SU-DHL-6 (cell line): ENCODE results near the gene INPP5K.

ENCODE experiments used
- H2AFZ ChIP-seq: fragments of 200-600 bp; sonication (generic); 2 replicates; pipeline ENCODE4 v1.6.1; 2014; ENCODE audit warnings: low read depth, mild to moderate bottlenecking, moderate library complexity, mixed read lengths, antibody characterized with exemption, low read length; ENCODE audit not compliant: severe bottlenecking
- H3F3A ChIP-seq: fragments of 200-600 bp; shearing (Covaris generic); 2 replicates; pipeline ENCODE4 v1.6.0; 2016; ENCODE audit warnings: antibody characterized with exemption, mild to moderate bottlenecking; ENCODE audit not compliant: insufficient read depth
- H3K27ac ChIP-seq: fragments of 200-600 bp; sonication (generic); 2 replicates; pipeline ENCODE4 v1.5.1; 2016; ENCODE audit warnings: low read depth, mild to moderate bottlenecking, low read length, moderate library complexity, mixed read lengths
- H3K27me3 ChIP-seq: fragments of 200-600 bp; sonication (generic), shearing (Covaris generic); 2 replicates; pipeline ENCODE4 v1.6.0; 2014; ENCODE audit warnings: mild to moderate bottlenecking, low read length
- H3K36me3 ChIP-seq: fragments of 200-600 bp; sonication (generic); 2 replicates; pipeline ENCODE4 v1.6.1; 2014; ENCODE audit warnings: mild to moderate bottlenecking, low read length, mixed read lengths
- H3K4me2 ChIP-seq: fragments of 300-600, 200-600 bp; shearing (Covaris generic), sonication (generic); 2 replicates; pipeline ENCODE4 v1.6.0; 2014; ENCODE audit warnings: low read length, low read depth, mild to moderate bottlenecking; ENCODE audit not compliant: poor library complexity, severe bottlenecking
- H3K4me3 ChIP-seq: fragments of 200-600 bp; sonication (generic); 2 replicates; pipeline ENCODE4 v1.5.1; 2014; ENCODE audit warnings: antibody characterized with exemption, low read length, mild to moderate bottlenecking, mixed read lengths; ENCODE audit not compliant: insufficient read depth, poor library complexity, severe bottlenecking
- H3K79me2 ChIP-seq: fragments of 200-600 bp; sonication (generic); 2 replicates; pipeline ENCODE4 v1.6.1; 2014; ENCODE audit warnings: mild to moderate bottlenecking, low read length, moderate library complexity; ENCODE audit not compliant: insufficient read depth
- H3K9ac ChIP-seq: fragments of 200-600 bp; sonication (generic); 2 replicates; pipeline ENCODE4 v1.7.0; 2014; ENCODE audit warnings: mild to moderate bottlenecking, low read length
- H3K9me2 ChIP-seq: fragments of 200-600 bp; sonication (generic); replicated peaks from 2 replicates; pipeline ENCODE4 v1.6.1; 2014; ENCODE audit warnings: low read length; ENCODE audit not compliant: insufficient read depth
- H3K9me3 ChIP-seq: fragments of 200-600 bp; sonication (generic); 2 replicates; pipeline ENCODE4 v1.6.1; 2014; ENCODE audit warnings: low read length, mixed read lengths; ENCODE audit not compliant: insufficient read depth
- H4K20me1 ChIP-seq: fragments of 200-600 bp; sonication (generic); 2 replicates; pipeline ENCODE4 v1.6.1; 2014; ENCODE audit warnings: low read depth, mild to moderate bottlenecking, antibody characterized with exemption, low read length, moderate library complexity, mixed read lengths
- CTCF ChIP-seq: fragments of 200-600 bp; sonication (generic); IDR thresholded peaks from one replicate; pipeline ENCODE4 v1.5.1; 2017; ENCODE audit warnings: antibody characterized with exemption, mild to moderate bottlenecking, low read length, moderate library complexity; ENCODE audit not compliant: insufficient read depth, poor library complexity, severe bottlenecking
- EZH2phosphoT487 ChIP-seq: fragments of 200-600 bp; sonication (generic), shearing (Covaris generic); conservative IDR thresholded peaks from 2 replicates; pipeline ENCODE4 v1.6.1; 2018; ENCODE audit warnings: mild to moderate bottlenecking, antibody characterized with exemption, low read length, moderate library complexity, mixed read lengths

The INPP5K gene

DNA sequence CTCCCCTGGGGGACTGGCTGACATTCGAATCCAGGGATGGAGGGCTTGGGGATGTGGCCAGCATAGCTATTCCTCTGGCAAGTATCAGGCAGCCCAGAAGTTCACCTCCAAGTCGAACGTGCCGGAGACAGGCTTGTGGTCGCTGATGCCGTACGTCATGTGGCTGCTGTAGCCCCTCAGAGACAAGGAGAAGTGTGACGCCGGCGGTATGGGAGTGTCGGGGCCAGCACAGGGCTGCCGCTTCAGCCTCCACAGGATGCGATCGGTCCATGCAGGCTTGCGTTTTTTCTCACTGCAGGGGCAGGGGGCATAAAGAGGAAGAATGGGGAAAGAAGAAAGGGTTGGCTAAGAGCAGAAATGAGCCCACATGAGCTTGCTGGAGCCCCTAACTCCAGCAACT is 18.6 kb downstream of the INPP5K start:
- H3K9ac ChIP-seq, result no peak overlapping the region
- no peak overlapping the region for H3K4me3 ChIP-seq
- H3K27ac ChIP-seq, result no peak overlapping the region
- H3F3A ChIP-seq, result no peaks in the 10 kb centered on the region
- no peak overlapping the region for H3K4me2 ChIP-seq
- H3K27me3 ChIP-seq, result no peaks in the 10 kb centered on the region
- H2AFZ ChIP-seq, result no peak overlapping the region
- H3K9me2 ChIP-seq, result no peaks in the 10 kb centered on the region
- no peaks in the 10 kb centered on the region for H3K79me2 ChIP-seq
- H3K36me3 ChIP-seq, result no peaks in the 10 kb centered on the region
- H3K9me3 ChIP-seq, result no peaks in the 10 kb centered on the region
- TF ChIP-seq EZH2phosphoT487, result no peak
- TF ChIP-seq CTCF, result no peak
- H4K20me1 ChIP-seq, result no peaks in the 10 kb centered on the region

GRCh38 chr17:1496869-1497268 is 19.5 kb downstream of the INPP5K start:
- Histone ChIP-seq H3K27me3 (no peaks in the 10 kb centered on the region), H3K9me2 (no peaks in the 10 kb centered on the region), H4K20me1 (no peaks in the 10 kb centered on the region), H3K4me3 (no peak overlapping the region), H3K79me2 (no peaks in the 10 kb centered on the region), H3F3A (no peaks in the 10 kb centered on the region), H3K9ac (no peak overlapping the region), H3K9me3 (no peaks in the 10 kb centered on the region), H3K36me3 (no peaks in the 10 kb centered on the region), H3K27ac (no peak overlapping the region), H3K4me2 (no peak overlapping the region), H2AFZ (no peak overlapping the region)
- no peak for TF ChIP-seq EZH2phosphoT487
- no peak for TF ChIP-seq CTCF

GRCh38 chr17:1495265-1495989 is 21.0 kb downstream of the INPP5K start:
- no peak overlapping the region for H3K27ac ChIP-seq

More at GRCh38 chr17:1495265-1495989, 21.0 kb downstream of the INPP5K start:
- H3K4me2 ChIP-seq, result no peak overlapping the region
- H3K27me3 ChIP-seq, result no peaks in the 10 kb centered on the region
- H3K4me3 ChIP-seq, result no peak overlapping the region
- H2AFZ ChIP-seq, result no peak overlapping the region
- no peaks in the 10 kb centered on the region for H3K9me3 ChIP-seq
- no peak overlapping the region for H3K9ac ChIP-seq
- H3K9me2 ChIP-seq, result no peaks in the 10 kb centered on the region
- H3F3A ChIP-seq, result 0 out of 2 replicates have a peak, but pooled peaks cover 2% of the 10 kb centered on the region
- no peaks in the 10 kb centered on the region for H3K36me3 ChIP-seq
- no peaks in the 10 kb centered on the region for H4K20me1 ChIP-seq
- TF ChIP-seq CTCF (no peak), EZH2phosphoT487 (no peak)
- H3K79me2 ChIP-seq, result no peaks in the 10 kb centered on the region
